Kidney epithelial cell (primary cell): ENCODE data around the gene SERBP1. TPM values are rescaled to one million over a fixed set of nuclear protein-coding genes. Genes with fewer than 3 reads are reported as not detected.

Experiments
- DNase-seq: peaks from one replicate; pipeline ENCODE4 v3.0.0-alpha.2; 2010; ENCODE audit warnings: low read depth
- H3K27me3 ChIP-seq: 2 replicates; pipeline ENCODE4 v1.6.0; 2011; ENCODE audit warnings: low read length; ENCODE audit not compliant: control insufficient read depth, insufficient read depth
- H3K36me3 ChIP-seq: 2 replicates; pipeline ENCODE4 v1.5.1; 2011; ENCODE audit warnings: low read length; ENCODE audit not compliant: control insufficient read depth, insufficient read depth
- H3K4me3 ChIP-seq: 2 replicates; pipeline ENCODE4 v1.5.1; 2011; ENCODE audit warnings: low read depth, mild to moderate bottlenecking, control low read depth, low read length
- CTCF ChIP-seq: IDR thresholded peaks from 2 replicates; pipeline ENCODE4 v1.5.1; 2011; ENCODE audit warnings: mild to moderate bottlenecking, moderate library complexity, low read length, control low read depth, inconsistent platforms; ENCODE audit not compliant: insufficient read depth, poor library complexity, severe bottlenecking
- total RNA-seq: library from RNA; depleted of rRNA; stranded (reverse); fragments of >200 nt; gene quantifications from 2 replicates; pipeline ENCODE4 v1.2.3, GENCODE V29; 2015

SERBP1 gene
- total RNA-seq, 1 donor from 2014 or later = 234 TPM

- no peak for DNase-seq
- no peak for TF ChIP-seq CTCF
- Histone ChIP-seq H3K36me3 (no peaks in the 10 kb centered on the region), H3K27me3 (no peaks in the 10 kb centered on the region), H3K4me3 (no peak overlapping the region)
Measured at GRCh38 chr1:67359592-67359991, 70.6 kb downstream of the SERBP1 start.

Other genes with a start within 250 kb of the SERBP1 start
- gene IL12RB2, start 122.5 kb downstream of the SERBP1 start, total RNA-seq = 0.17 and 0.55 TPM in 2 replicates